Suppressor macrophage treated with lipopolysaccharide for 1 hour (primary cell): Measurements from ENCODE around the gene FARS2.

Experiments used
- DNase-seq, 3 donors: peaks; one replicate each; pipeline ENCODE4 v3.0.0-alpha.2; 2020 to 2022

Gene FARS2

DNA sequence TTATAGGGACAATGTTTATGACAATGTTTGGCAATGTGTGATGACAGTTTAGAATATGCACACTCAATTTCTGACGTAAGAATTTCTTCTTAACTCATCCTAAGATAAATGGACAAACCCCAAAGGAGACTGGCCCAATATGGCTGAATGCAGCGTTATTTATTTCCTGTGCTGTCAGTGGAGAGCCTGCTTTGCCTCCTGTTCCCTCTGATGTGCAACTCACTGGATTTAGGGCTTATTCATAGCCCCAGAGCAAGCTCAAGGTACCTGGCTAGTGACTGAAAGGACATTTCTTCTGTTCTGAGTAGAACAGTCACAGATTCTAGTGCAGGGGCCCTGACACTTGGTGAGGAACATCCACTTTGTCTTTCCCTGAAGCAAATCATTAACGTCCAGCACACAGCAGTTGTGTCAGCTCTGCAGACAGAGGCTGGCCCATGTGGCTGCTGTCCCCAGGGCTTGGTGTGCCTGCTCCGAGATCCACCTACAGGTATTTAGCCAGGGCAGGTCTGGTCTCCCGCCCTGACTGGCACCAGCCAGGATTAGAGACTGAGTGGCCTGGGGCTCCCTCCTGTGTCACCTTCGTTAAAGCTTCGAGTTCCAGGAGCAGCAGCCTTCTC lies 64.8 kb downstream of the FARS2 start:
- DNase-seq: no peak

DNA sequence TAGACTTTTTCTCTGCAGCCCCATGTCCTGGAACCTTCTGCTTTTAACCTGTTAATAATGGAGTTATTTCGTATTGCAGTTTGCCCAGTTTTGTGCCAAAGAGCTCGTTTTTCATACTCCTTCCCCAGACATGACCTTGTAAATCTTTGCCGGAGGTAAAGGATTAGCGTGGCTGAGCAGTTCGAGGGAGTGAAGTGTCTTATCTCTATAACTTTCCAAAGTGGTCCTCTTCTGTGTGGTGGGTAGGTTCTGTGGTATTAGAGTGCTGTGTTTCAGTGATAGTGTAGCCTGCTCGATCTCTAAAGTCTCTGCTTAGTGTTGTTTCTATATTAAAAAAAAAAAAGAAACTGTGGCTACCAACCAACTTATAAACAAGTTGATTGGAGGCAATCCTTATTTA lies 67.5 kb downstream of the FARS2 start:
- DNase-seq: no peak

- DNase-seq: no peak
Measured at GRCh38 chr6:5331845-5332442, 70.6 kb downstream of the FARS2 start.

DNA sequence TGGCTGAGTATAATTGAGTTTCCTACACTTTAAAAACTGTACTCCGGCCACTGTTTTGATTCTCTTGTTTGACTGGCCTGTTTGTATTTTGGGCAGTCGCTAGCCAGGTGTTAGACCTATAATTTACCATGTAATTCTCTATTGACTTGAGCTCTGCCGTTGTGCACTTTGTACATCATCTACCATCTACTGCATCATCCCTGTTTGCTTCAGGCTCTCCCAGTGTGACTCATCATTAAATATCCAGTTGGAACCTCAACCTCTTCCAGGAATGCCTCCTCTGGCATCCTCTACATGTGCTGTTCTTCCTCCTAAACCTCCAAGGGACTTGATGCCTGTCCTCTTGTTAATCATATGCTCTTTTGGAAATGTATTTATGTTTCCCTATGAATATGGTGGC lies 72.3 kb downstream of the FARS2 start:
- no peak for DNase-seq

GRCh38 chr6:5334341-5334740 lies 73.0 kb downstream of the FARS2 start:
- no peak for DNase-seq

GRCh38 chr6:5335020-5335419 lies 73.7 kb downstream of the FARS2 start:
- DNase-seq: peak in 1 of 3 donors; percentile 15

- no peak for DNase-seq
Measured at GRCh38 chr6:5337573-5337972, 76.3 kb downstream of the FARS2 start.

GRCh38 chr6:5338177-5338960 lies 77.1 kb downstream of the FARS2 start:
- no peak for DNase-seq

DNA sequence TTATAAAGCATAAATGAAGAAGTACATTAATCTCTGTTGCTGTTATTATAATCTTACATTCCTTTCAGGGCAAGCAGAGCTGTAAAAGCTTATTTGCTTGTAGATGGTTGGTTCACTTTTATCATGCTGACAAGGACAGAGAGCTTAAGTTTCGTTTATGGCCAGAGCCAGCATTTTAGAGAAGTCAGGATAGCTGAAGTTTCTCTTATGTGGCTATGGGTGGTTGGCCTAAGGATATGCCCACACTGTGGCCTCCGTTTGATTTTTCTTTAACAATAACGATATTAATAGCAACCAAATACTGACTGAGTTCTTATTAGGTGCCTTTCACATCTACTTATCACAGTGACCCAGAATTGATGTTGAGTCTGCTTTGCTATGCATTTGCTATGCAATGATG lies 78.5 kb downstream of the FARS2 start:
- peak; percentile 14 to 48 (median 16) for DNase-seq

DNA sequence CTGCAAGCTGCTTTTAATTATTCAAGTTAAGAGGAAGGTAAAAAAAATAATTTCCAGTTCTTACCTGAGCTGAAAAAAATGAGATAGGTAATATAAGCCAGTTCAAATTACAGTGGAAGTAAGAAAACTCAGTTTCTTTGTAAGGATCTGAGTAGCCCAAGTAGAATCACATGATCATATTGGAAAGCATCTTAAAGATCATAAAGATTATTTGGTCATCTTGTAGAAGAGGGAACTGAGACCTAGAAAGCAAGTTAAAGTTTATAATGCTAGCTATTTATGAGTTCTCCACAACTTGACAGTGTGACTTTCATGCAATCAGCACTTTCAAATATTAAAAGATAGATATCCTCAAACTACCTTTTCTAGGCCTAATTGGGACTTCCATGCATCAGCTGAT lies 80.5 kb downstream of the FARS2 start:
- DNase-seq: no peak

DNA sequence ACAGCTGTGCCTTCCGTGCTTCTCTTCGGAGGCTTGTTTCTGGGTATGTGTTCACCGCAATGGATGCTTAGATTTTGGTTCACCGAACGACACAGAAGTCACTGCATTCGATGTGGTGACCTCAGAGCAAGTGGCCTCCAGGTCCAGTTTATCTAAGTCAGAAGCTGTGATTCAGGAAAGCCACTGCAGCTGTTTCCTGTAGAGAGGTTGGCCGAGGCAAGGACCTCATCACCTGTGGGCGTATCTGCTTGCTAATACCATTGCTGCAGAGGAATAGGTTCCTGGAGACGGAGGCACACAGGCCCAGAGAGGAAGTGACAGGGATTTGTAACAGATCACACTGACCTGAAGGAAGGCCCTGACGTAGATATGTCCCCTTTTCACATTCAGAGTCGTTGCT lies 82.7 kb downstream of the FARS2 start:
- DNase-seq: peak; percentile 34 to 41 (median 35)

DNA sequence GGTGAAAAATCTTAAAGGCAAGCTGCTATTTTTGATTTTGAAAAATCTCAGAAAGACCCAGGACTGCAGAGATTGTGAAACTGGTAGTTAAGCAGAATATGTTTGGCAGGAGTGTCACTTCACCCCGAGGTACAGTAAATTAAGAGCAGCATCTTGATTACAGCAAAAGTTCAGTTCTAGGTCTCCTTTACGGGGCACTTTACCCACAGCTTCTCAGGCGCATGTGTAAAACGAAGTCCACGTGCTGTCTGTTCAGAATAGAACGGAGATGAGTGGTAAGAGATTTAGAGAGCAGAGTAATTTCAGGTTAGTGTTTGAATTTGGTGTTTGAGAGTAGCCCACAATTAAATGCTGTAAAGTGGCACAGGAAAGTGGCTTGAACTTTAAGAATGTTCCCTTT lies 84.0 kb downstream of the FARS2 start:
- no peak for DNase-seq

GRCh38 chr6:5351552-5352210 lies 90.4 kb downstream of the FARS2 start:
- no peak for DNase-seq

DNA sequence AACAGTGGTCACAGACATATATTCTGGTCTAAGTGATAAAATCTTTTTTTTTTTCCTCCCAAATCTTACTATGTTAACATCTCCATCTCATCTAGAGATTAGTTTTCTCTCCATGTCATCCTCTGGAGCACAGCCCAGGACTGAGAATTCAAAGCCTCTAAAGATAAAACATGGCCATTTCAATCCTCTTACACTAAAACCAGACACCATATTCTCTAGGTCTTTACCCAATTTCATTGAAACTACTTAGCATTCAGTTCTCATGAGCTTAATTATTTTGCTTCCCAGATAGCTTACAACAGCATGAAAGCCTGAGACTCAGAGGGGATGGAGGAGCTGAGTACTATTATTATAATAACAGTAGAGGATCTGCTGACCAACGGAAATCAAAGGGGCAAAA lies 92.7 kb downstream of the FARS2 start:
- DNase-seq: no peak

GRCh38 chr6:5357486-5357885 lies 96.2 kb downstream of the FARS2 start:
- no peak for DNase-seq

DNA sequence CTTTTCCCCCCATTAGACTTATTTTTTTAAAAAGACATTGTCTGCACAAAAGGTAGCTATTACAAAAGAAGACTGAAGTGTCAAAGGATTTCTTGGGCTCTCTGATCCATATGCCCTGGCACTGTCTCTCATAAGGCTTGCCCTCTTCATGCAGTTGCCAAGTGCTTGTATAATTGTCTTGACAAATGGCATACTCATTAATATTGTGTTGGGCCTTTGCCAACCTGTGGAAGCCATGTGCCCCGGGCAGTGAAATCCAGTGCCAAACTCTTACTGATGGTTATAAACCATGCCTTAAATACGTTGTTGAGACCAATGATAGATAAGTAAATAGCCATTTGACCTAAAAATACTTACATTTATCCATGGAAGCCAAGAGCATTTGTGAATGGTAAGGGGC lies 98.1 kb downstream of the FARS2 start:
- no peak for DNase-seq

DNA sequence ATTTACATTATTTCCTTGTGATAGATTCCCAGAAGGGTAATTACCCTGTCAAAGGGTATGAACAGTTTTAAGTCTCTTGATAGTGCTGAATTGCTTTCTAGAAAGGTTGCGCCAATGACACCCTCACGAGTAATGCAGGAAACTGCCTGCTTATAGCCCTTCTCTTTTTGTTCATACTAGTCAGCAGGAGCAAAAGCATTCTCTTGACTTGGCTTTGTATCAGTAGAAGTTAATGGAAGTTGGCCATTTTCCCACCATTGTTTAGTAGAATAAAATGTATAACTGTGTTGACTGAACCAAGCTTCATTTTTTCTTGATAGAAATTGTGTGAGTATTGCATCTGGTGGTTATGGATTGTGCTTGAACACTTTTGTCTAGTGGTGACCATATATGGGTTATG lies 100.1 kb downstream of the FARS2 start:
- DNase-seq: peak; percentile 4 to 31 (median 20)

DNA sequence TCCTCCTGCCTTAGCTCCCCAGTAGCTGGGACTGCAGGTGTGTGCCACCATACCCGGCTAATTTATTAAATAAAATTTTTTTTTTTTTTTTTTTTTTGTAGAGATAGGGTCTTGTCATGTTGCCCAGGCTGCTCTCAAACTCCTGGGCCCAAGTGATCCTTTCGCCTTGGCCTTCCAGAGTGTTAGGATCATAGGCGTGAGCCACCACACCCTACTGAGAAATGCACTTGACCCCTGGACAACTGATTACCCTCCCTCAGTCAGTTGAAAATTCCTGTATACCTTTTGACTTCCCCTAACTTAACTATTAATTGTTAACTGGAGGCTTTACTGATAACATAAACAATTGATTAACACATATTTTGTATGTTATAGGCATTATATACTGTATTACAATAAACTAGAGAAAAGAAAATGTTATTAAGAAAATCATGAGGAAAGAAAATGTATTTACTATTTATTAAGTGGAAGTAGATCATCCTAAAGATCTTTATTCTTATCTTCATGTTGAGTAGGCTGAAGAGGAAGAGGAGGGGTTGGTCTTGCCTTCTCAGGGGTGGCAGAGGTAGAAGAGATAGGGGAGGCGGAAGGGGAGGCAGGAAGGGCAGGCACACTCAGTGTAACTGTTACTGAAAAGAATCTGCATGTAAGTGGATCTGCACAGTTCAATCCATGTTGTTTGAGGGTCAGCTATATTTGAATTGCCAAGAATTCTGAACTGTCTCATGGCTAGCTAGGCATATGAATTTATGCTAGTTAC lies 104.3 kb downstream of the FARS2 start:
- no peak for DNase-seq

GRCh38 chr6:5366941-5367340 lies 105.6 kb downstream of the FARS2 start:
- no peak for DNase-seq

DNA sequence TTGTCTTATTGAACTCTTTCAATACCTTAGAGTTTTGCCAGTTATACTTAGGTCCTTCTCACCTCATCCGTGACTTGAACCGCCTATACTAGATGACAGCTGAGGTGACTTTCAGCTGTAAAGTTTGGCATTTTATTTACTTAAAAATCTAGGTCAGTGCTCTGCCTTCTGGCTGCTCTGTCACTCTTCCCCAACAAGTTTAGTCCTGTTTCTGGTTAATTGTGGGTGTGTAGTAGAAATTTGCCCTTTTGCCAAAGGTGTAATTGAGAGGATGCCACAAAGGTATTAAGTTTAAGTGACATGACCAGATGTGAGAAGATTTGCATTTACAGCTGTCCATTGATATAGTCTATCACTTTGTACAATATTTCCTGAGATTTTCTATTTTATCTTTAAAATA lies 106.2 kb downstream of the FARS2 start:
- no peak for DNase-seq

GRCh38 chr6:5373430-5373829 lies 112.1 kb downstream of the FARS2 start:
- DNase-seq: no peak

DNA sequence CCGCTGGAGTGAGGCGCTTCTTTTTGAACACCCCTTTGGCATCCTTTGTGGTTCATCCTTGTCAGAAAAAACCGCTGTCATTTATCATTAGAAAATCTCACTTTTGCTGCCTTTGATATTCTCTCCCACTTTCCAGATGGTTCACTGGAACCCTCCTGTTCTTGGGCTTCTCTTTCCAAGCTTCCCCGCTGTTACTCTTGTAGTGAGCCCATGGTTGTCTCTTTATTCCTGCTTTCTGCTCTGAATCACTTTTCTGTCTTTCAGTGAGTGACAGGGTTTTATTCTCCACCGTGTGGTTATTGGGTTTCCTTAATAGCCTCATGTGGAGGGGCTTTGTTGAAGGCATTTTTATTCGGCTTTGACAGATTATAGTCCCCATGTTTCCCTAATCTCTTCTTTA lies 117.0 kb downstream of the FARS2 start:
- no peak for DNase-seq

DNA sequence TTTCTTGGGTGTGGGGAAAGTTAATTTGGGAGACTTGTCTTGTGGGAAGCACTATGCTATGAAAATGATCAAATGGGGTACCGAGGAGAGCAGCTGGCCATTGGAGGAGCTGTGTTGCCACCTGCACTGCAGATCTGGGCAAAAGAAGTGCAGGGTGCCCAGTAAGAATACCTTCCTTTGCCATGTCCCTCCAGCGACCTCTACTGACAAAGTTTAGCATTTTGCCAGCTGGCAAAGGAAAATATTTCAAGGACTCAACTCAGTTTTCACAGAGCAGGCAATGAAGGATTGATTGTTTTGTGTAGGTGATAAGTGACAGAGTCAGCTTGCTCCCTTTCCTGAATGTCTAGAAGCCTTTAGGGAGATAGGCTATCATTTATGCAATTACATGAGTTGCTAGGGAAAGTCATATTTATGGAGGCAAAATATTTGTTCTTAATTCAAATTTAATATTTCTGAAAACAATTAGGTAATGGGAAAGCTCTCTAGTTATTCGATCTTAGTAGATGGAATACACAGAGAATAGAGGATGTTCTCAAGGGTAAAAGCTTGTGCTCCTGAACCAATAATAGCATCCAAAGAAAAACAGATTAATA lies 118.4 kb downstream of the FARS2 start:
- peak; percentile 49 to 76 (median 70) for DNase-seq
